ENCODE results near the gene GALNT13. TPM values are rescaled to one million over a fixed set of nuclear protein-coding genes. Genes with fewer than 3 reads are reported as not detected.

The GALNT13 gene
- total RNA-seq, 1 experiment from 2014 or later, result not detected

GRCh38 chr2:154240921-154241379 lies 369.2 kb downstream of the GALNT13 start:
- Histone ChIP-seq H3K27me3 (replicated peaks; ENCODE audit: control insufficient read depth, insufficient read depth, low read length) (no peaks in the 10 kb centered on the region), H3K36me3 (ENCODE audit: control insufficient read depth, insufficient read depth, low read length) (no peaks in the 10 kb centered on the region), H3K4me1 (no peaks in the 10 kb centered on the region), H3K4me3 (ENCODE audit: low read depth, low read length) (no peak overlapping the region), H3K9me3 (no peaks in the 10 kb centered on the region)
- no TSS peak for BruUV-seq (replicated peaks)
- ChIA-PET CTCF (no interaction called here), POLR2A (no interaction called here)
- TF ChIP-seq CTCF (IDR thresholded peaks at IDR 0.05; ENCODE audit: insufficient read depth in 1 of 2, low read depth in 1 of 2, low read length in 1 of 2, severe bottlenecking in 1 of 2, unreplicated experiment in 1 of 2), result no peak
- Mint-ChIP-seq H3K4me1 (ENCODE audit: low read depth, unreplicated experiment) (no peaks in the 10 kb centered on the region), H3K4me3 (ENCODE audit: unreplicated experiment) (no peak overlapping the region), H3K36me3 (ENCODE audit: insufficient read depth, unreplicated experiment) (no peaks in the 10 kb centered on the region), H3K27me3 (ENCODE audit: insufficient read depth, unreplicated experiment) (no peaks in the 10 kb centered on the region), H3K9me3 (ENCODE audit: unreplicated experiment) (no peaks in the 10 kb centered on the region), H3K27ac (ENCODE audit: unreplicated experiment) (no peak overlapping the region)
- DNase-seq, result no peak
- intact Hi-C loops (cut with micrococcal nuclease; ENCODE audit: unreplicated experiment), result no loop called here

- Histone ChIP-seq H3K4me1 (no peaks in the 10 kb centered on the region), H3K9me3 (no peaks in the 10 kb centered on the region), H3K4me3 (ENCODE audit: low read depth, low read length) (no peak overlapping the region), H3K27me3 (replicated peaks; ENCODE audit: control insufficient read depth, insufficient read depth, low read length) (no peaks in the 10 kb centered on the region), H3K36me3 (ENCODE audit: control insufficient read depth, insufficient read depth, low read length) (no peaks in the 10 kb centered on the region)
- H3K27ac Mint-ChIP-seq (ENCODE audit: unreplicated experiment), result no peak overlapping the region
- ChIA-PET POLR2A (no interaction called here), CTCF (no interaction called here)
- no peaks in the 10 kb centered on the region for H3K36me3 Mint-ChIP-seq (ENCODE audit: insufficient read depth, unreplicated experiment)
- no peak overlapping the region for H3K4me3 Mint-ChIP-seq (ENCODE audit: unreplicated experiment)
- H3K4me1 Mint-ChIP-seq (ENCODE audit: low read depth, unreplicated experiment), result no peaks in the 10 kb centered on the region
- intact Hi-C loops (cut with micrococcal nuclease; ENCODE audit: unreplicated experiment), result no loop called here
- BruUV-seq (replicated peaks), result no TSS peak
- no peaks in the 10 kb centered on the region for H3K27me3 Mint-ChIP-seq (ENCODE audit: insufficient read depth, unreplicated experiment)
- H3K9me3 Mint-ChIP-seq (ENCODE audit: unreplicated experiment), result no peaks in the 10 kb centered on the region
- no peak for TF ChIP-seq CTCF (IDR thresholded peaks at IDR 0.05; ENCODE audit: insufficient read depth in 1 of 2, low read depth in 1 of 2, low read length in 1 of 2, severe bottlenecking in 1 of 2, unreplicated experiment in 1 of 2)
- no peak for DNase-seq
Observed at GRCh38 chr2:154242687-154243086, 371.0 kb downstream of the GALNT13 start.

- Histone ChIP-seq H3K4me3 (ENCODE audit: low read depth, low read length) (no peak overlapping the region), H3K27me3 (replicated peaks; ENCODE audit: control insufficient read depth, insufficient read depth, low read length) (no peaks in the 10 kb centered on the region), H3K9me3 (no peaks in the 10 kb centered on the region), H3K36me3 (ENCODE audit: control insufficient read depth, insufficient read depth, low read length) (no peaks in the 10 kb centered on the region), H3K4me1 (no peaks in the 10 kb centered on the region)
- ChIA-PET CTCF (no interaction called here), POLR2A (no interaction called here)
- BruUV-seq (replicated peaks), result no TSS peak
- H3K9me3 Mint-ChIP-seq (ENCODE audit: unreplicated experiment), result no peaks in the 10 kb centered on the region
- TF ChIP-seq CTCF (IDR thresholded peaks at IDR 0.05; ENCODE audit: insufficient read depth in 1 of 2, low read depth in 1 of 2, low read length in 1 of 2, severe bottlenecking in 1 of 2, unreplicated experiment in 1 of 2), result no peak
- H3K27ac Mint-ChIP-seq (ENCODE audit: unreplicated experiment), result no peak overlapping the region
- no peaks in the 10 kb centered on the region for H3K4me1 Mint-ChIP-seq (ENCODE audit: low read depth, unreplicated experiment)
- intact Hi-C loops (cut with micrococcal nuclease; ENCODE audit: unreplicated experiment), result no loop called here
- no peaks in the 10 kb centered on the region for H3K36me3 Mint-ChIP-seq (ENCODE audit: insufficient read depth, unreplicated experiment)
- H3K27me3 Mint-ChIP-seq (ENCODE audit: insufficient read depth, unreplicated experiment), result no peaks in the 10 kb centered on the region
- no peak for DNase-seq
- H3K4me3 Mint-ChIP-seq (ENCODE audit: unreplicated experiment), result no peak overlapping the region
Observed at GRCh38 chr2:154243685-154244084, 372.0 kb downstream of the GALNT13 start.

Measured in Caco-2 (cell line).